CD4-positive, alpha-beta T cell (primary cell): Measurements from ENCODE around the gene LNX2. TPM values are rescaled to one million over a fixed set of nuclear protein-coding genes. Genes with fewer than 3 reads are reported as not detected.

Experiments
- ATAC-seq: fragments of 200-7000 bp; cut with Tn5 transposase; one replicate; pipeline ENCODE4 v1.10.0; 2022; ENCODE audit warnings: mild to moderate bottlenecking; ENCODE audit not compliant: poor library complexity
- CTCF ChIA-PET: fragments of 350-600 bp; sonication (Branson Sonifier 250); formaldehyde crosslinking; loops from one replicate; lab custom pipeline; 2021; ENCODE audit warnings: antibody characterized with exemption, inconsistent platforms; lab: Charles Lee
- POLR2A ChIA-PET: fragments of 350-600 bp; sonication (Branson Sonifier 250); formaldehyde crosslinking; loops from one replicate; lab custom pipeline; 2021; ENCODE audit warnings: antibody characterized with exemption, inconsistent platforms; lab: Charles Lee
- DNase-seq, 14 experiments: peaks; one replicate each; pipeline ENCODE4 v3.0.0-alpha.2; 2013 to 2020; ENCODE audit warnings: mixed read lengths in 2 of 14
- H3K27ac ChIP-seq, 2 donors: one replicate each; pipeline versions ENCODE4 v1.5.1 to v1.7.0; 2013; ENCODE audit warnings: low read length in 2 of 2, low read depth in 1 of 2, mild to moderate bottlenecking in 1 of 2
- H3K27me3 ChIP-seq, 2 experiments: 1 replicate in 1 of 2; 2 replicates in 1 of 2; pipeline versions ENCODE4 v1.6.1 to v1.7.0; 2013; ENCODE audit warnings: low read length in 2 of 2, control low read depth in 1 of 2, mild to moderate bottlenecking in 1 of 2, moderate library complexity in 1 of 2; ENCODE audit not compliant: insufficient read depth in 2 of 2, control insufficient read depth in 1 of 2
- H3K36me3 ChIP-seq: one replicate; pipeline ENCODE4 v1.6.1; 2013; ENCODE audit warnings: low read length, control low read depth; ENCODE audit not compliant: insufficient read depth
- H3K4me1 ChIP-seq: one replicate; pipeline ENCODE4 v1.6.1; 2013; ENCODE audit warnings: low read length, control low read depth; ENCODE audit not compliant: insufficient read depth
- H3K4me3 ChIP-seq: one replicate; pipeline ENCODE4 v1.5.1; 2013; ENCODE audit warnings: mild to moderate bottlenecking, low read length, moderate library complexity
- H3K9me3 ChIP-seq, 2 experiments: 1 replicate in 1 of 2; 2 replicates in 1 of 2; pipeline versions ENCODE4 v1.6.1 to v1.7.0; 2013; ENCODE audit warnings: low read length in 2 of 2, mild to moderate bottlenecking in 2 of 2, control low read depth in 1 of 2, moderate library complexity in 1 of 2; ENCODE audit not compliant: control insufficient read depth in 1 of 2, insufficient read depth in 1 of 2
- H3K27ac Mint-ChIP-seq: one replicate; pipeline ENCODE4 v1.8.0; 2020; ENCODE audit warnings: mixed read lengths
- H3K27me3 Mint-ChIP-seq: one replicate; pipeline ENCODE4 v1.8.0; 2021; ENCODE audit warnings: mixed read lengths
- H3K36me3 Mint-ChIP-seq: one replicate; pipeline ENCODE4 v1.8.0; 2021; ENCODE audit warnings: low read depth, mixed read lengths
- H3K4me1 Mint-ChIP-seq: one replicate; pipeline ENCODE4 v1.8.0; 2021; ENCODE audit warnings: low read depth, mixed read lengths
- H3K4me3 Mint-ChIP-seq: one replicate; pipeline ENCODE4 v1.8.0; 2020; ENCODE audit warnings: mild to moderate bottlenecking, mixed read lengths
- H3K9me3 Mint-ChIP-seq: one replicate; pipeline ENCODE4 v1.8.0; 2020; ENCODE audit warnings: mixed read lengths
- CTCF ChIP-seq: fragments of 200-600 bp; IDR thresholded peaks from one replicate; pipeline ENCODE4 v1.8.0; 2022; ENCODE audit warnings: antibody characterized with exemption, mild to moderate bottlenecking
- intact Hi-C, 2 experiments: fragments of 100-400 bp; cut with DNase I in 1 of 2; cut with micrococcal nuclease in 1 of 2; formaldehyde crosslinking; loops; one replicate each; pipeline versions ENCODE4 v1.15.1 to v1.9.0; 2023 to 2025; cut with DNase I, micrococcal nuclease
- total RNA-seq, 174 experiments: library from RNA in 2 of 174; stranded (reverse) in 2 of 174; gene quantifications; one replicate each; pipeline ENCODE4 v1.2.3 and lab custom pipeline; 2021 to 2026

Gene LNX2
- total RNA-seq, 2 experiments from 2014 or later: 3.5 to 3.9 TPM

- ATAC-seq: no peak
- CTCF ChIA-PET: no interaction called here
- H3K4me1 Mint-ChIP-seq: peaks cover 15% of the 10 kb centered on the region
Observed at GRCh38 chr13:27599845-27600553, 20.3 kb downstream of the LNX2 start.

GRCh38 chr13:27599096-27599495, 21.2 kb downstream of the LNX2 start:
- Mint-ChIP-seq H3K9me3 (no peaks in the 10 kb centered on the region), H3K27ac (no peak overlapping the region), H3K27me3 (no peaks in the 10 kb centered on the region), H3K4me1 (peaks cover 15% of the 10 kb centered on the region), H3K36me3 (no peaks in the 10 kb centered on the region), H3K4me3 (no peak overlapping the region)
- Histone ChIP-seq H3K4me3 (no peak overlapping the region), H3K4me1 (no peaks in the 10 kb centered on the region), H3K36me3 (no peaks in the 10 kb centered on the region), H3K27me3 (no peaks in the 10 kb centered on the region), H3K27ac (no peak overlapping the region), H3K9me3 (no peaks in the 10 kb centered on the region)
- DNase-seq (no peak), ATAC-seq (no peak)
- intact Hi-C loops: no loop called here
- TF ChIP-seq CTCF: no peak
- POLR2A ChIA-PET: no interaction called here
- CTCF ChIA-PET: interaction anchor here (1.1 kb wide), 1 partner anchor 9 kb away, joined by 5 read pairs; no protein-coding TSS in a partner anchor

More at GRCh38 chr13:27599845-27600553, 20.3 kb downstream of the LNX2 start:
- POLR2A ChIA-PET: interaction anchor here (2.9 kb wide), 1 partner anchor 21 kb away, joined by 10 read pairs; the partner anchor contains the start of gene LNX2
- H3K27me3 ChIP-seq: no peaks in the 10 kb centered on the region
- no peaks in the 10 kb centered on the region for H3K4me1 ChIP-seq
- TF ChIP-seq CTCF: no peak
- Mint-ChIP-seq H3K27ac (no peak overlapping the region), H3K27me3 (no peaks in the 10 kb centered on the region), H3K9me3 (no peaks in the 10 kb centered on the region), H3K36me3 (no peaks in the 10 kb centered on the region), H3K4me3 (no peak overlapping the region)
- no peak for DNase-seq
- no peak overlapping the region for H3K27ac ChIP-seq
- H3K9me3 ChIP-seq: no peaks in the 10 kb centered on the region
- intact Hi-C loops: no loop called here
- no peak overlapping the region for H3K4me3 ChIP-seq
- no peaks in the 10 kb centered on the region for H3K36me3 ChIP-seq

- no peak overlapping the region for H3K4me3 ChIP-seq
- Mint-ChIP-seq H3K27me3 (no peaks in the 10 kb centered on the region), H3K36me3 (no peaks in the 10 kb centered on the region), H3K4me1 (peaks cover 3% of the 10 kb centered on the region), H3K9me3 (no peaks in the 10 kb centered on the region), H3K4me3 (no peak overlapping the region), H3K27ac (no peak overlapping the region)
- no peaks in the 10 kb centered on the region for H3K27me3 ChIP-seq
- no peak overlapping the region for H3K27ac ChIP-seq
- no peaks in the 10 kb centered on the region for H3K9me3 ChIP-seq
- H3K36me3 ChIP-seq: no peaks in the 10 kb centered on the region
- intact Hi-C loops: no loop called here
- ChIA-PET POLR2A (no interaction called here), CTCF (no interaction called here)
- TF ChIP-seq CTCF: no peak
- DNase-seq: no peak
- no peaks in the 10 kb centered on the region for H3K4me1 ChIP-seq
- no peak for ATAC-seq
Observed at GRCh38 chr13:27595055-27595811, 25.1 kb downstream of the LNX2 start.
